Panc1 (cell line): ENCODE measurements around the gene SETDB2. TPM values are rescaled to one million over a fixed set of nuclear protein-coding genes. Genes with fewer than 3 reads are reported as not detected.

Experiments
- ATAC-seq: fragments of 200-7000 bp; cut with Tn5 transposase; 2 replicates; pipeline ENCODE4 v1.9.1; 2020; ENCODE audit warnings: mild to moderate bottlenecking, moderate library complexity
- Bru-seq: library from RNA; stranded (reverse); fragments of 400-500 nt; gene quantifications from one replicate; lab custom pipeline; 2021; lab: Mats Ljungman, UMichigan
- BruChase-seq, 2 experiments: library from RNA; stranded (reverse); fragments of 400-500 nt; gene quantifications; one replicate each; lab custom pipeline; 2021; lab: Mats Ljungman, UMichigan
- BruUV-seq: library from RNA; stranded (reverse); fragments of 400-500 nt; replicated peaks from 2 replicates; lab custom pipeline; 2021; lab: Mats Ljungman, UMichigan
- CTCF ChIA-PET: fragments of 300-600 bp; sonication (Branson Sonifier 250); formaldehyde crosslinking; loops from one replicate; lab custom pipeline; 2022; ENCODE audit warnings: antibody characterized with exemption; lab: Charles Lee
- POLR2A ChIA-PET: fragments of 300-600 bp; sonication (Branson Sonifier 250); formaldehyde crosslinking; loops from one replicate; lab custom pipeline; 2022; ENCODE audit warnings: antibody characterized with exemption; lab: Charles Lee
- DNase-seq: peaks from one replicate; pipeline ENCODE4 v3.0.0-alpha.2; 2010; ENCODE audit warnings: low read depth, low spot score
- H3K27ac ChIP-seq: 2 replicates; pipeline ENCODE4 v1.5.1; 2011; ENCODE audit warnings: mild to moderate bottlenecking, low read length, inconsistent platforms
- H3K27me3 ChIP-seq: fragments of 200-500 bp; sonication (Bioruptor generic); 2 replicates; pipeline ENCODE4 v1.6.0; 2014; ENCODE audit warnings: low read length, inconsistent platforms; ENCODE audit not compliant: control insufficient read depth, insufficient read depth
- H3K36me3 ChIP-seq: fragments of 200-500 bp; sonication (Bioruptor generic); 2 replicates; pipeline ENCODE4 v1.5.1; 2014; ENCODE audit warnings: inconsistent platforms, mild to moderate bottlenecking, low read length, moderate library complexity; ENCODE audit not compliant: control insufficient read depth, insufficient read depth
- H3K4me1 ChIP-seq: 2 replicates; pipeline ENCODE4 v1.5.1; 2011; ENCODE audit warnings: inconsistent platforms, mild to moderate bottlenecking, low read length, moderate library complexity; ENCODE audit not compliant: control insufficient read depth, insufficient read depth
- H3K4me3 ChIP-seq, 2 experiments: 2 replicates each; pipeline ENCODE4 v1.5.1; 2011 to 2012; ENCODE audit warnings: low read depth in 2 of 2, low read length in 2 of 2, mild to moderate bottlenecking in 2 of 2, inconsistent platforms in 1 of 2, moderate library complexity in 1 of 2
- H3K9me3 ChIP-seq: fragments of 200-500 bp; sonication (Bioruptor generic); 2 replicates; pipeline ENCODE4 v1.5.1; 2014; ENCODE audit warnings: low read depth, mild to moderate bottlenecking, inconsistent platforms, low read length, moderate library complexity; ENCODE audit not compliant: control insufficient read depth, insufficient read depth
- CTCF ChIP-seq: fragments of 450-650 bp; IDR thresholded peaks from 2 replicates; pipeline ENCODE4 v1.5.1; 2017; ENCODE audit warnings: mild to moderate bottlenecking
- POLR2AphosphoS5 ChIP-seq: IDR thresholded peaks from 2 replicates; pipeline ENCODE4 v1.6.1; 2012; ENCODE audit warnings: mild to moderate bottlenecking, low read depth, low read length, moderate library complexity
- REST ChIP-seq, 2 experiments: IDR thresholded peaks; 2 replicates each; pipeline ENCODE4 v1.6.1; 2011 to 2012; ENCODE audit warnings: low read depth in 2 of 2, control low read depth in 1 of 2, low read length in 1 of 2, mild to moderate bottlenecking in 1 of 2, moderate library complexity in 1 of 2; ENCODE audit not compliant: insufficient read depth in 1 of 2
- SIN3A ChIP-seq: IDR thresholded peaks from 2 replicates; pipeline ENCODE4 v1.6.1; 2012; ENCODE audit warnings: low read depth, mild to moderate bottlenecking, low read length, moderate library complexity, borderline replicate concordance; ENCODE audit not compliant: insufficient read depth
- TCF7L2 ChIP-seq: IDR thresholded peaks from 2 replicates; pipeline ENCODE4 v1.6.1; 2011; ENCODE audit warnings: mild to moderate bottlenecking, low read depth, low read length, inconsistent platforms
- in situ Hi-C: cut with HindIII; loops from 2 replicates; pipeline ENCODE4 v1.10.0; 2016; ENCODE audit warnings: low sequenced_read_pairs, low pct_unique_long_range_greater_than_20kb
- intact Hi-C: fragments of 100-400 bp; cut with micrococcal nuclease; formaldehyde crosslinking; loops from one replicate; pipeline ENCODE4 v1.10.0; 2022; ENCODE audit not compliant: unreplicated experiment
- long read RNA-seq: library from polyadenylated mRNA; unstranded; transcript quantifications from one replicate; pipeline ENCODE4 v2.0.0, GENCODE V29; 2021; ENCODE audit not compliant: unreplicated experiment
- polyA plus RNA-seq: library from polyadenylated mRNA; unstranded; fragments of >200 nt; gene quantifications from one replicate; pipeline ENCODE4 v1.2.1, GENCODE V29; 2012; ENCODE audit warnings: missing spikeins; ENCODE audit not compliant: insufficient read length
- total RNA-seq: library from RNA; stranded (reverse); gene quantifications from one replicate; pipeline ENCODE4 v1.2.1, GENCODE V29; 2021; ENCODE audit not compliant: unreplicated experiment

The SETDB2 gene
- total RNA-seq (6.1 TPM), Bru-seq, nascent RNA (percentile 60 among the genes with signal in this experiment), BruChase-seq, experiment 1, labeled RNA remaining after a 2-hour chase (percentile 63 among the genes with signal in this experiment), BruChase-seq, experiment 2, labeled RNA remaining after a 6-hour chase (percentile 59 among the genes with signal in this experiment)
- 2.1 TPM for polyA plus RNA-seq
- long read RNA-seq, full-length matches to known transcripts: 1 of 21 reads
- long read RNA-seq, partial matches to known transcripts: 4 of 21 reads
- long read RNA-seq, other reads (novel, unspliced or antisense): 16 of 21 reads

GRCh38 chr13:49443704-49444523 lies at the start of gene SETDB2, which contains the start of gene CAB39L:
TSS of gene SETDB2 (plus strand) at chr13:49444274. CDS start at chr13:49451894, 7,620 bp downstream.
TSS of gene CAB39L (minus strand) at chr13:49444064. CDS start at chr13:49382910, 61,154 bp downstream.
- in situ Hi-C loops (no loop called here), intact Hi-C loops (loop anchor here (10.0 kb wide), 1 partner anchor 161 kb away; no protein-coding TSS in a partner anchor)
- DNase-seq: peak; percentile 93
- Histone ChIP-seq H3K4me1 (peaks cover 13% of the 10 kb centered on the region; the same call in 1 of the 2 replicates), H3K36me3 (peaks cover 4% of the 10 kb centered on the region; the same call in 1 of the 2 replicates), H3K4me3 (peak within 1 kb of the TSS; percentile 83 to 84), H3K9me3 (no peaks in the 10 kb centered on the region), H3K27me3 (no peaks in the 10 kb centered on the region), H3K27ac (peak within 1 kb of the TSS; percentile 94)
- peak; percentile 56 for TF ChIP-seq TCF7L2
- peak; percentile 41 for TF ChIP-seq CTCF
- peak; percentile 72 for TF ChIP-seq POLR2AphosphoS5
- TF ChIP-seq SIN3A: no peak
- no peak for TF ChIP-seq REST (IDR thresholded peaks at IDR 0.05; ENCODE audit: insufficient read depth in 1 of 2, low read depth in 2 of 2, low read length in 1 of 2)
- POLR2A ChIA-PET: interaction anchor here (0.7 kb wide), 1 partner anchor 141 kb away, joined by 3 read pairs; the partner anchor contains the start of gene RCBTB1
- peak; percentile 98 for ATAC-seq
- CTCF ChIA-PET: no interaction called here
- BruUV-seq: no TSS peak

GRCh38 chr13:49395451-49395865 lies 48.6 kb upstream of the SETDB2 start:
- no peak for ATAC-seq
- POLR2A ChIA-PET: no interaction called here

More at GRCh38 chr13:49395451-49395865, 48.6 kb upstream of the SETDB2 start:
- BruUV-seq: no TSS peak
- H3K27ac ChIP-seq: no peak overlapping the region
- in situ Hi-C loops (no loop called here), intact Hi-C loops (no loop called here)
- H3K27me3 ChIP-seq: no peaks in the 10 kb centered on the region
- H3K4me1 ChIP-seq: no peaks in the 10 kb centered on the region
- no peak overlapping the region for H3K4me3 ChIP-seq
- no peaks in the 10 kb centered on the region for H3K9me3 ChIP-seq
- TF ChIP-seq POLR2AphosphoS5 (no peak), SIN3A (no peak), CTCF (no peak), REST (IDR thresholded peaks at IDR 0.05; ENCODE audit: insufficient read depth in 1 of 2, low read depth in 2 of 2, low read length in 1 of 2) (no peak), TCF7L2 (no peak)
- no peaks in the 10 kb centered on the region for H3K36me3 ChIP-seq
- no peak for DNase-seq
- CTCF ChIA-PET: no interaction called here
